HG03442 (cell line): ENCODE data around the gene RBMS1.

Experiments
- ATAC-seq: cut with Tn5 transposase; IDR thresholded peaks from one replicate; pipeline ENCODE4 v1.9.1; 2021; ENCODE audit warnings: mild to moderate bottlenecking, moderate library complexity; ENCODE audit not compliant: unreplicated experiment

The RBMS1 gene

DNA sequence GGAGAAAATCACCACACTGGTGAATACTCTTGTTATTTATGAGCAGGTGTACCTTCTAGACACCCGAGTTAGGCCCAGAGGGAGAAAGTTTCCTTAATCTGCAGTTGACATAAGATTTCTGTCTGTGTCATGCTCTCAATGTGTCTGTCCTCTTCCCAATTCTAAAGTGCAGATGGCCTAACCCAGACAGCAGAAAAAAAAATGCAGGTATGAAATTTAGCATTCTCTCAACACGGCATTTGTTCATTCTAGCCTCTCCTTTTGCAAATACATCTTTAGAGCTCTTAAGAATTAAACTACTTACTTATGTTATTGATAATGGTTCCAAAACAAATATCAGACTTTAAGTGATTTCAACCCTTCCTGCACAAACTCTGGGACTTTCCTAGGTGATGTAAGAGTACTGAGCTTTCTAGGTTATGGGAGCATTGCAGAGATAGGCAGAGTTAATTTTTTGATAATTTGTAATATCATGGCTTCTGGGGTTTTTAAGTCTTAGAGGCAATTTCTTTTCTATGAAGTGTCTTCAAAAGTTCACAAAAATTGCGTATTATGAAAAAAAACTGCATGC lies 260.6 kb downstream of the RBMS1 start:
- no peak for ATAC-seq

DNA sequence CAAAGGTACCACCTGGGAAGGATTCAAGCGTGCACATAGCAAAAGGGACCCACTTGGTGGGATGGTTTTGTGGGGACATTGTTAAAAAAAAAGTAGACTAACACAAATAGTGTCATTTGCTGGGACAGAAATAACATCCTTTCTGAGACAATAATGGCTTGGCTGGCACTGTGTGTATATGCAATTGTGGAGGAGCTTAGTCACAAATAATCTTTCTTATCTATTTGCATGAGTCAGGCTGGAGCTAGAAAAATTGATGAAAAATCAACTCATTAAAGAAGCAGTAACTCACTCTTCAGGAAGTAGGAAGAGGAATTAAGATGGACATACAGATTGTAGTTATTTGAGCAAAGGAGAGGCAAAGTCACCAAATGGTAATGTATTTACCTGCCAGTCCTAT lies 264.0 kb downstream of the RBMS1 start:
- no peak for ATAC-seq

DNA sequence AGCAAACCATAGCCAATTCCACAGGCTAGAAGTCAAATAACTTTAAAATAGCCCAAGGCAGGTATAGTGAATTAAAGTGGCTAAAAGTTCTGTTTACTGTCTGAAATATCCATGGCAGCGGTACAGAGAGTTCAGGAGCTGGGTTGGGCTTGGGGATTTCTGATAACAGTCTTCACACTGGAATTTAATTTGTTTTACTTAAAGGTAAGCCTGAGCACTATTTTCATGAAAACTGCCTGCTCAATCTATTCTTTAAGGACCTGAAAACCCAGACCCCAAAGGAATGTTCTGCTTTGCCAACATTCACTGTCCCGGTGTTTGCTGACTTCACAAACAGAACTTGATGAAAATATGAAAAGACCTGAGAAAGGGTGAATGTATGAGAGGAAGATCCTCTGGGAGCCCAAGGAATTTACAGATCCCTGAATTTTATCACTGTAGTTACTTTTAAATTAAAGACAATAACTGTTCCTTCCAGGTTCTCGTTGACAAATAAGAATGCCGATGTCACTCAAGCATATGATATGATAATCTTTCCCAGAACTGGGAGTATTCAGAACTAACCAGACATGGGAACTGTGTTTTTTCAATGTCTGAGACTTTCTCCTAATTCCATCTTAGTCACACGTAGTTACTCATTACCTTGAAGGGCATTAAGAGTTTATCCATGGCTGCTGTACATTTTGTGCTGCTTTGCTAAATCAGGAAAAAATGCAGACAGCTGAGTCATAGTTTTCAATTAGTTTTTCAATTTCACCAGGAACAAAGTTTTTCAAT lies 265.3 kb downstream of the RBMS1 start:
- ATAC-seq, result no peak

DNA sequence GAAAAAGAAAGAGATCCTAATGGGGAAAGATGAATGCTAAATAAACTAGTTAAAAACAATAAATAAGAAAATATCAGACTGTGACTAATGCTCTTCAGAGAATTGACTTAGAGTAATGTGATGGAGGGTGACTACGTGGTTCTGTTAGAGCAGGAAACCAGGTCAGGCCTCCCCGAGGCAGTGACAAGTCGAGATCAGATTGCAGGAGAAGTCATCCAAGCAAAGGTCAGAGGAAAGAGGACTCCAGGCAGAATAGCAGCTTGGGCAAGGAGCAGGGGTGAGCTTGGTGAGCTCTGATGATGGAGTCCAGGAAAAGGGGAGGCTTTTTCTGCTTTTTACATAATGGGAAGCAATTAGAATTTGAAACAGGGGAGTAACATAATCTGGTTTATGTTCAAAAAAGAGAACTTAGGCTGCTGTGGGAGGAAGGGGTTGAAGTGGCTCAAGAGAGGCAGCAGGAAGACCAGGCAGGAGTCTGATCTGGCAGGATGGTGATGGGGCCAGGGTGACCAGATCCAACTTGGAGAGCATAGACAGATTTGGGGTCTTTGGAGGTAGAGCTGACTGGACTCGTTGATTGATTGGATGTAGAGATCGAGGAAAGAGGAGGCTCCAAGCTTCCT lies 266.2 kb downstream of the RBMS1 start:
- ATAC-seq, result no peak

DNA sequence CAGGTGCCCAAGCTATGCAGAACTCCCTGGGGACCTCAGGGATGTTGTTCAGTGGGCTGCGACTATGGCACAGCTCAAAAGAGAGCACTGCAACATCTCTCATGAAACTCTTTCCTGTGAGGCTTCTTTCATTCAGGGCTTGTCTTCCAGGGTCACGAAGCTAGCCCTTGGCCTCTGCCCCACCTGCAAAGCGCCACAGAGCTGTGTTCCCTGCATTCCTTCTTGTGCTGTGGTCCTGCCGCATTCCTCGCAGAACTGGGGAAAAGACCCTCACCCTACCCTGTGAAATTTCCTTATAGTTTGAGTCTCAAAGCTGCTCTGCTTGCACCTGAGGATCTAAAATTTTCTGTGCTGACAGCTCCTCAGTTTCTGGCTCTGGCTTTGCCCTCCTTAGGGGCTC lies 267.2 kb downstream of the RBMS1 start:
- ATAC-seq, result no peak

DNA sequence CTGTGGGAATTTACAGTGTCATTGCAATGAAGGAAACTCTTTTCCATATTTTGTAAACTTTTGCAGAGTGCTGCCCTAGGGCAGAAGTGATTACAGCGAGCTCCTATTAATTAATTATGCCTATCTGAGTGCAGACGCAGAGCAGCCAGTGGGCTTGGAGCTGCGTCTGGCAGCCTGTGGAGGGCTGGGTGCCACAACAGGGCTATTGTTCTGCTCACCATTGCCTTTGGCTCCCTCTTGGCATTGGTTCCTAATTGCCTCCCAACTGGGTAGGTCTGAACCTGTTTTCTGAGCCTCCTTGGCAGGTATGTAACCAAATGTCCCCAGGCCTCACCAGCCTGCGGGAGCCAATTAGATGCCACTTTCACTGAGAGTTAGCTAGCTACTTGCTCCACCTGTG lies 267.9 kb downstream of the RBMS1 start:
- ATAC-seq, result no peak

DNA sequence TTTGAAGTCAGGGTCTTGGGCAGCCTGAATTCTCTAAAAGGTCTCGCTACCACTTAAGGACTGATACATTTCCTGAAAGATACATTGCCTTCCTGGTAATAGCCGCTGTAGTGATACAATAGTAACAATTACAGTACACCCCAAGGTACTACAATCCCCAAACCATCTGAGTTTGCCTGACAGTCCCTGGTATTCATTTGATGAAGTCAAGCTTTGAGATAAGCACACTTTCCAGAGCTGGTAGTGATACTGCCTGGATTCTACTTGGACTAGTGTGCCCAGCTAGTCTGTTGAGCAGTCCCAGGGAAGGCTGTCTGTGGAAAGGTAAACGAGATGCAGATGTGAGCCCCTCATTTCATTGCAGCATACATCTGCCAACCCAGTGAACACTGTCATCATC lies 269.1 kb downstream of the RBMS1 start:
- no peak for ATAC-seq

DNA sequence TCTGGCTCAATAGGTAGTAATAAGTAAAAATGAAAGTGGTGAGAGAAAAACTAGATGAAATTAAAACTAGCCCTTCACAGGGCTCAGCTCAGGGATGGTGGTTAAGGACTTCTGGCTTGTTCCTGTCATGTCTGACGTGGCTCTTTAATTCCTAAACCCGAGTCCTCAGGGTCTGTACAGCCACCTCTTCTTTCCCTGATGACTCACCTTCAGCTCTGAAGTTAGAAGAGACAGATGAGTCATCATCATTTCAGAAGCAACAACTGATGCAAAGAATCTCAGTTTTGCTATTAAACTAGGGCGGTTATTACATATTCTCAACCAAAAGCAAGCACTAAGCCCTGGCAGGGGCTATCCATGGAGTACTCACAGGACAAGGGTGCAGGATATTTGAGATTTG lies 269.5 kb downstream of the RBMS1 start:
- peak; percentile 95 for ATAC-seq

DNA sequence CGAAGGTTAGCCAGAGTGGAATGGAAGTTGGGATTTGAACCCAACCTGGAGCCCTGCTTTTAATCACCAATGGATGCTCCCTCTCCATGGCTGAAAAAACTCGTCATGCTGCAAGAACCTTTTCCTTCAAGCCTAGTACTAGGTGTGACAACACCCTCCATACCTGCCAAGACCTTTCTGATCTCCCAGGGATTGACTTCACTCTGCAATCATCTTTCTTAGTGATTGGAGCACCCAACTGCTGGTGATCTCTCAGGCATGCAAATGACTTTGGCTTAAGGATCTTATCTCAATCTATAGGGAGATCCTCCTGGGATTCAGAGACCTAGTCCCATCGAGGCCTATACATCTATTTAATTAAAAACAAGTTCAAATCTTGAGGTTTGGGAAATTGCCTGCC lies 270.0 kb downstream of the RBMS1 start:
- ATAC-seq, result no peak

DNA sequence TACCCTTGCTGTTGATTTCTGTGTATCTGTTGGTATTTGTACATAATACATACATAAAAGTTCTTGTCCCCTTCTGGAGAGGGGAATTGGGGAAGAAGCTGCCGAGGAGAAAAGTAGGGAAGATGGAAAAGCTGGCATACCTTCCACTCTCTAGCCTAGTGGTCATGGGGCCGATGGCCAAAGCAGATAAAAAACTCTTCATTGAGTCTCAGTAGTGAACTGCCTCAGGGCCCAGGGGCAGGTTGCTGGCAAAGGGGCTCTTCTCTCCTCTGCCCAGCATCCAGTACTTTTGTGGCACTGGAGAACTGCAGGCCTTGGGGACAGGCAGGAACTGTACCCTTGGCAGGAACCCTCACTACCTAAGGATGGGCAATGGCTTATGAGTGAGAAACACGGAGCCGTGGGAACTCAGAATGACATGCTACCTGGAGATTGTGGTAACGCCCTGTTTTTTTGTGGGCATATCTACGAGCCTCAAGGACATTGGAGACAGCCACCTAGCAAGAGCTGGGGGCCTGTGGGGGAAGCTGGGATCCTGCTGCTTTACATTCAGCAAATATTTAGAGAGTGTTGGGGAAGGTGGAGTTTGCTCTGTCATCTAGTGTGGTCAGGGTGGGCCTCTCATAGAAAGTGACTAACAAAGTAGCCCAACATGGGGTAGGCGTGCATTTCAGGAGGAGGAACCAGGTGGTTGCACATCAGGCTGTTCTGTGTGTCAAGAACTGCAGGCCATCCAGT lies 270.9 kb downstream of the RBMS1 start:
- ATAC-seq, result no peak
